IPS-18a (cell line): ENCODE results near the gene IFT122.

Experiments used
- H3K27ac ChIP-seq: one replicate; pipeline ENCODE4 v1.5.1; 2013; ENCODE audit warnings: low read length
- H3K27me3 ChIP-seq: one replicate; pipeline ENCODE4 v1.6.1; 2013; ENCODE audit warnings: mild to moderate bottlenecking, low read length; ENCODE audit not compliant: control insufficient read depth, insufficient read depth
- H3K36me3 ChIP-seq: one replicate; pipeline ENCODE4 v1.6.1; 2013; ENCODE audit warnings: low read depth, low read length; ENCODE audit not compliant: control insufficient read depth
- H3K4me1 ChIP-seq: one replicate; pipeline ENCODE4 v1.6.1; 2013; ENCODE audit warnings: low read depth, low read length; ENCODE audit not compliant: control insufficient read depth
- H3K4me3 ChIP-seq: one replicate; pipeline ENCODE4 v1.5.1; 2013; ENCODE audit warnings: low read length
- H3K9ac ChIP-seq: one replicate; pipeline ENCODE4 v1.6.1; 2013; ENCODE audit warnings: mild to moderate bottlenecking, low read length, moderate library complexity
- H3K9me3 ChIP-seq: one replicate; pipeline ENCODE4 v1.6.1; 2013; ENCODE audit warnings: low read depth, low read length; ENCODE audit not compliant: control insufficient read depth

IFT122 gene

GRCh38 chr3:129558081-129558771 is 118.2 kb downstream of the IFT122 start:
- Histone ChIP-seq H3K36me3 (no peaks in the 10 kb centered on the region), H3K9me3 (no peaks in the 10 kb centered on the region), H3K4me1 (peaks cover 8% of the 10 kb centered on the region), H3K27me3 (no peaks in the 10 kb centered on the region), H3K27ac (no peak overlapping the region), H3K9ac (no peak overlapping the region), H3K4me3 (no peak overlapping the region)

- Histone ChIP-seq H3K4me1 (peaks cover 8% of the 10 kb centered on the region), H3K27me3 (no peaks in the 10 kb centered on the region), H3K36me3 (no peaks in the 10 kb centered on the region), H3K4me3 (no peak overlapping the region), H3K9me3 (no peaks in the 10 kb centered on the region), H3K27ac (no peak overlapping the region), H3K9ac (no peak overlapping the region)
Observed at GRCh38 chr3:129558772-129559564, 118.9 kb downstream of the IFT122 start.

- Histone ChIP-seq H3K27ac (no peak overlapping the region), H3K9ac (no peak overlapping the region), H3K27me3 (no peaks in the 10 kb centered on the region), H3K4me3 (no peak overlapping the region), H3K36me3 (no peaks in the 10 kb centered on the region), H3K4me1 (peaks cover 8% of the 10 kb centered on the region), H3K9me3 (no peaks in the 10 kb centered on the region)
Observed at GRCh38 chr3:129559565-129560079, 119.6 kb downstream of the IFT122 start.

- no peak overlapping the region for H3K27ac ChIP-seq
- no peak overlapping the region for H3K4me3 ChIP-seq
- H3K4me1 ChIP-seq, result peaks cover 8% of the 10 kb centered on the region
- no peaks in the 10 kb centered on the region for H3K36me3 ChIP-seq
- H3K9me3 ChIP-seq, result no peaks in the 10 kb centered on the region
- H3K9ac ChIP-seq, result no peak overlapping the region
- no peaks in the 10 kb centered on the region for H3K27me3 ChIP-seq
Observed at GRCh38 chr3:129560269-129560787, 120.3 kb downstream of the IFT122 start.

GRCh38 chr3:129560911-129561594 is 121.0 kb downstream of the IFT122 start:
- Histone ChIP-seq H3K4me1 (peaks cover 8% of the 10 kb centered on the region), H3K4me3 (no peak overlapping the region), H3K27me3 (no peaks in the 10 kb centered on the region), H3K36me3 (no peaks in the 10 kb centered on the region), H3K27ac (no peak overlapping the region), H3K9me3 (no peaks in the 10 kb centered on the region), H3K9ac (no peak overlapping the region)

- Histone ChIP-seq H3K9me3 (no peaks in the 10 kb centered on the region), H3K4me1 (peaks cover 8% of the 10 kb centered on the region), H3K4me3 (no peak overlapping the region), H3K27me3 (no peaks in the 10 kb centered on the region), H3K36me3 (no peaks in the 10 kb centered on the region), H3K9ac (no peak overlapping the region), H3K27ac (no peak overlapping the region)
Observed at GRCh38 chr3:129561619-129562248, 121.7 kb downstream of the IFT122 start.

GRCh38 chr3:129562803-129563202 is 122.8 kb downstream of the IFT122 start:
- H3K27me3 ChIP-seq, result no peaks in the 10 kb centered on the region
- no peaks in the 10 kb centered on the region for H3K36me3 ChIP-seq
- H3K4me3 ChIP-seq, result no peak overlapping the region
- no peak overlapping the region for H3K27ac ChIP-seq
- H3K4me1 ChIP-seq, result peaks cover 8% of the 10 kb centered on the region
- H3K9ac ChIP-seq, result no peak overlapping the region
- no peaks in the 10 kb centered on the region for H3K9me3 ChIP-seq

GRCh38 chr3:129563332-129563731 is 123.3 kb downstream of the IFT122 start:
- Histone ChIP-seq H3K9me3 (no peaks in the 10 kb centered on the region), H3K27me3 (no peaks in the 10 kb centered on the region), H3K4me3 (no peak overlapping the region), H3K4me1 (peaks cover 7% of the 10 kb centered on the region), H3K9ac (no peak overlapping the region), H3K27ac (no peak overlapping the region), H3K36me3 (no peaks in the 10 kb centered on the region)

GRCh38 chr3:129563850-129564535 is 124.0 kb downstream of the IFT122 start:
- Histone ChIP-seq H3K27ac (no peak overlapping the region), H3K4me1 (peaks cover 4% of the 10 kb centered on the region), H3K4me3 (no peak overlapping the region), H3K9me3 (no peaks in the 10 kb centered on the region), H3K36me3 (no peaks in the 10 kb centered on the region), H3K9ac (no peak overlapping the region), H3K27me3 (no peaks in the 10 kb centered on the region)

- no peak overlapping the region for H3K4me3 ChIP-seq
- no peaks in the 10 kb centered on the region for H3K27me3 ChIP-seq
- H3K27ac ChIP-seq, result no peak overlapping the region
- H3K9me3 ChIP-seq, result no peaks in the 10 kb centered on the region
- H3K36me3 ChIP-seq, result no peaks in the 10 kb centered on the region
- peaks cover 4% of the 10 kb centered on the region for H3K4me1 ChIP-seq
- no peak overlapping the region for H3K9ac ChIP-seq
Observed at GRCh38 chr3:129564981-129565644, 125.1 kb downstream of the IFT122 start.
